Measurements from ENCODE around the gene SYNPR. TPM values are rescaled to one million over a fixed set of nuclear protein-coding genes. Genes with fewer than 3 reads are reported as not detected.

SYNPR gene
- total RNA-seq, 1 experiment from 2014 or later = 0.17 TPM

DNA sequence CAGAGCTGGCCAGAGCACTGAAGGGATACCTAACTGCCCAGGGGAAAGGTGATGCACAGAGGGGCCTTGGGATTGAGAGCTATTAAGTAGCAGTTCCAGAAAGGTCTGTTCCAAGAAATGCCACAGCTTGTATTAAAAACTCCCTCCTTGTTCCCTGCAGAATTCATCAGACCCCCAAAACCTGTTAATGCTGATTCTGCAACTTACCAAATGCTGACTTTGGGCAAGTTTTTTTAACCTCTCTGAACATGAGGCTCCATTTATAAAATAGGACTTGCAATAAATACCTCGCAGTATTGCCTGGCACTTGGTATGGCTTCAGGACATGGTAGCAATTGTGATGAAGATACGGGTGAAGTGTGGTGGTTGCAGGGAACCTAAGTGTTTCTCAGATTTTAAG, 30.1 kb upstream of the SYNPR start:
- no peaks in the 10 kb centered on the region for H3K27me3 Mint-ChIP-seq (ENCODE audit: low read depth)

More for the DNA sequence above, 30.1 kb upstream of the SYNPR start:
- H3K4ac ChIP-seq (ENCODE audit: low read depth, low read length) = no peak overlapping the region
- H3K4me3 Mint-ChIP-seq = no peak overlapping the region
- H4K5ac ChIP-seq (ENCODE audit: insufficient read length, low read depth, low read length) = no peak overlapping the region
- no peak overlapping the region for H3K9ac ChIP-seq (ENCODE audit: extremely low read depth, insufficient read length, low read length)
- no peaks in the 10 kb centered on the region for H4K20me1 ChIP-seq (ENCODE audit: control insufficient read depth, insufficient read depth, insufficient read length)
- no peak overlapping the region for H2AFZ ChIP-seq (ENCODE audit: low read length)
- H4K91ac ChIP-seq (ENCODE audit: insufficient read length, low read depth, low read length) = no peak overlapping the region
- H3K18ac ChIP-seq (ENCODE audit: insufficient read length, low read depth, low read length) = no peak overlapping the region
- H2BK5ac ChIP-seq (ENCODE audit: insufficient read length, low read length) = no peak overlapping the region
- no peak overlapping the region for H3K4me2 ChIP-seq (ENCODE audit: insufficient read depth, insufficient read length, low read length)
- no peaks in the 10 kb centered on the region for H3K79me1 ChIP-seq (ENCODE audit: insufficient read depth, low read depth, low read length, poor library complexity, severe bottlenecking)
- H3T11ph ChIP-seq (ENCODE audit: low read length) = no peak overlapping the region
- no peak overlapping the region for H2AK5ac ChIP-seq (ENCODE audit: insufficient read length, low read length)
- no peaks in the 10 kb centered on the region for H3K9me3 Mint-ChIP-seq
- no peaks in the 10 kb centered on the region for H3K4me1 ChIP-seq (ENCODE audit: insufficient read depth, low read length)
- H3K79me2 ChIP-seq (ENCODE audit: insufficient read depth, low read length) = no peaks in the 10 kb centered on the region
- no peaks in the 10 kb centered on the region for H3K23me2 ChIP-seq (ENCODE audit: insufficient read length, low read depth, low read length, poor library complexity, severe bottlenecking)
- H2BK12ac ChIP-seq (ENCODE audit: insufficient read length, low read depth, low read length) = no peak overlapping the region
- no peaks in the 10 kb centered on the region for H3K9me3 ChIP-seq (ENCODE audit: control insufficient read depth, low read depth, low read length)
- no peak for TF ChIP-seq CTCF (conservative IDR thresholded peaks at IDR 0.05)
- no peak overlapping the region for H2BK20ac ChIP-seq (ENCODE audit: low read depth, low read length, poor library complexity, severe bottlenecking)
- H3K4me1 Mint-ChIP-seq = peaks cover 9 to 11% of the 10 kb centered on the region in 2 experiments
- H3K14ac ChIP-seq (ENCODE audit: insufficient read depth, low read length) = no peak overlapping the region
- no peaks in the 10 kb centered on the region for H3K36me3 Mint-ChIP-seq (ENCODE audit: insufficient read depth in 1 of 3, low read depth in 3 of 3)
- no CpG with 5 or more reads among the region's 2 CpGs for WGBS (ENCODE audit: extremely low coverage, insufficient read length, low lambda C conversion rate)
- no peak overlapping the region for H3K27ac ChIP-seq (ENCODE audit: insufficient read length, low read depth, low read length)
- DNase-seq = no peak
- no peak overlapping the region for H3K56ac ChIP-seq (ENCODE audit: insufficient read length, low read depth, low read length)
- H3K27me3 ChIP-seq (ENCODE audit: insufficient read depth, low read length) = no peaks in the 10 kb centered on the region
- no peak overlapping the region for H3K23ac ChIP-seq (ENCODE audit: insufficient read length, low read depth, low read length)
- H4K8ac ChIP-seq (replicated peaks; ENCODE audit: insufficient read length, low read depth, low read length) = no peak overlapping the region
- no peak overlapping the region for H2BK120ac ChIP-seq (ENCODE audit: low read depth, low read length, poor library complexity, severe bottlenecking)
- H2BK15ac ChIP-seq (ENCODE audit: low read depth, low read length) = no peak overlapping the region
- no peak overlapping the region for H3K27ac Mint-ChIP-seq

Measured in H9 (cell line).